Activated naive CD4-positive, alpha-beta T cell treated with Interleukin-2 at 50 U/mL for 16 hours (primary cell): ENCODE measurements around the gene JOSD1.

Experiments
- DNase-seq: peaks from one replicate; pipeline ENCODE4 v3.0.0-alpha.2; 2020

JOSD1 gene

GRCh38 chr22:38710866-38711265 lies 10.1 kb upstream of the JOSD1 start:
- no peak for DNase-seq

GRCh38 chr22:38710351-38710750 lies 9.6 kb upstream of the JOSD1 start:
- no peak for DNase-seq

- no peak for DNase-seq
Measured at GRCh38 chr22:38709306-38709705, 8.6 kb upstream of the JOSD1 start.

GRCh38 chr22:38707984-38708383 lies 7.2 kb upstream of the JOSD1 start:
- no peak for DNase-seq

- no peak for DNase-seq
Measured at GRCh38 chr22:38707346-38707745, 6.6 kb upstream of the JOSD1 start.

GRCh38 chr22:38706901-38707195 lies 6.1 kb upstream of the JOSD1 start:
- DNase-seq: no peak

- DNase-seq: peak; percentile 48
Measured at GRCh38 chr22:38706101-38706900, 5.6 kb upstream of the JOSD1 start.

- DNase-seq: peak; percentile 96
Measured at GRCh38 chr22:38705235-38706100, 4.7 kb upstream of the JOSD1 start, which contains the start of gene GTPBP1. Gene GTPBP1 (plus strand): TSS chr22:38705944. CDS start chr22:38705956, 12 bp downstream.

GRCh38 chr22:38704654-38705234 lies 4.0 kb upstream of the JOSD1 start:
- no peak for DNase-seq

GRCh38 chr22:38700270-38700788 lies 414 bp downstream of the JOSD1 start:
- no peak for DNase-seq

- no peak for DNase-seq
Measured at GRCh38 chr22:38699784-38700183, 959 bp downstream of the JOSD1 start.

- DNase-seq: no peak
Measured at GRCh38 chr22:38699143-38699542, 1.6 kb downstream of the JOSD1 start.

- DNase-seq: no peak
Measured at GRCh38 chr22:38698407-38699094, 2.2 kb downstream of the JOSD1 start.

GRCh38 chr22:38697425-38698089 lies 3.2 kb downstream of the JOSD1 start:
- no peak for DNase-seq

- DNase-seq: peak; percentile 37
Measured at GRCh38 chr22:38696606-38697424, 3.9 kb downstream of the JOSD1 start.

GRCh38 chr22:38694940-38695339 lies 5.8 kb downstream of the JOSD1 start:
- no peak for DNase-seq

GRCh38 chr22:38694049-38694448 lies 6.7 kb downstream of the JOSD1 start:
- DNase-seq: no peak

- no peak for DNase-seq
Measured at GRCh38 chr22:38689651-38690050, 11.1 kb downstream of the JOSD1 start.

GRCh38 chr22:38685761-38686160 lies 15.0 kb downstream of the JOSD1 start:
- no peak for DNase-seq

- DNase-seq: no peak
Measured at GRCh38 chr22:38684895-38685294, 15.8 kb downstream of the JOSD1 start.

- peak; percentile 87 for DNase-seq
Measured at GRCh38 chr22:38681582-38682335, 19.0 kb downstream of the JOSD1 start, which contains the start of gene TOMM22. Gene TOMM22 (plus strand): TSS chr22:38681957. CDS start chr22:38681979, 22 bp downstream.
